NCI-H524 (cell line): ENCODE measurements around the gene PTGIS.
"Not testable (repeated sequence)": the region's sequence is repeated elsewhere in the genome, so short reads cannot be mapped to it uniquely, and the experiment has no call there.

Source experiments
- DNase-seq, 2 experiments: peaks; one replicate each; lab custom pipeline; 2025; lab: John Stamatoyannopoulos, UW

The PTGIS gene

DNA sequence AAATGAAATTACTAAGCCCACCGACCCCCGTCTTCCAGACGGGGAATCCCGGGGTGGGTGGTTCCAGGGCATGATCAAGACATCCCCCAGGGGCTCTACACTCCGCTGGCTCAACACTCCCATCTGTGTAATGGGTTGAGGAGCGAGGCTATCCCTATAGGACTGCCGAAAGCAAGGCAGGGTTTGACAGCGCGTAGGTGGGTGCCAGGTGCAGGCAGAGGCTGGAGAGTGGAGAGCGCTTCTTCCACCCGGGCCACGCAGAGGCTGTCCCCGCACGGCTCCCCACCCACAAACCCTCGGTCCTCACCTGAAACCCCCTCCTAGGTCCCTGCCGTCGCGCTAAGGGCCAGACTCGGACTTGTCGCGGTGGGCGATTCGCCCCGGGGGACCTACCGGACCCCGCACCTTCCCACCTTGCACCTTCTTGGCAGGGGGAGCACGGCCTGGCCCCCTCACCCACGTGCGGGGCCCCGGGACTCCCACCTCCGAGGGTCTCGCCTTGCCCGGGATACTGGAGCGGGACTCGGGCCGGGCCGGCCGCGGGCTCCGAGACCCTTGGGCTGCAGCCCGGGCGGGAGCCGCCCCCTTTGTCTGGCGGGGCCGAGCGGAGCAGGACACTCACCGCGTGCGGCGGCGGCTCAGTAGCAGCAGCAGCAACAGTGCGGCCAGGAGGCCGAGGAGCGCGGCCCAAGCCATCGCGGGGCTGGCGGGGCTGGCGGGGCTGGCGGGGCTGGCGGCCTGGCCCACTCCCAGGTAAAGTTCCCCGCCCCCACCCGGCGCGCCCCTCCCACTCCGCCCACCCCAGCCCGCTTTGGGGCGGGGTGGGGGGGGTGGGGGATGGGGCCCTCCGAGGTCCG is at the start of gene PTGIS:
TSS of gene PTGIS (minus strand) at position 717 of the 857 bp plus-strand sequence. CDS start at position 696, 21 bp downstream.
- DNase-seq: no peak

- DNase-seq: not testable (repeated sequence)
Observed at GRCh38 chr20:49617394-49617793, 49.5 kb upstream of the PTGIS start.

DNA sequence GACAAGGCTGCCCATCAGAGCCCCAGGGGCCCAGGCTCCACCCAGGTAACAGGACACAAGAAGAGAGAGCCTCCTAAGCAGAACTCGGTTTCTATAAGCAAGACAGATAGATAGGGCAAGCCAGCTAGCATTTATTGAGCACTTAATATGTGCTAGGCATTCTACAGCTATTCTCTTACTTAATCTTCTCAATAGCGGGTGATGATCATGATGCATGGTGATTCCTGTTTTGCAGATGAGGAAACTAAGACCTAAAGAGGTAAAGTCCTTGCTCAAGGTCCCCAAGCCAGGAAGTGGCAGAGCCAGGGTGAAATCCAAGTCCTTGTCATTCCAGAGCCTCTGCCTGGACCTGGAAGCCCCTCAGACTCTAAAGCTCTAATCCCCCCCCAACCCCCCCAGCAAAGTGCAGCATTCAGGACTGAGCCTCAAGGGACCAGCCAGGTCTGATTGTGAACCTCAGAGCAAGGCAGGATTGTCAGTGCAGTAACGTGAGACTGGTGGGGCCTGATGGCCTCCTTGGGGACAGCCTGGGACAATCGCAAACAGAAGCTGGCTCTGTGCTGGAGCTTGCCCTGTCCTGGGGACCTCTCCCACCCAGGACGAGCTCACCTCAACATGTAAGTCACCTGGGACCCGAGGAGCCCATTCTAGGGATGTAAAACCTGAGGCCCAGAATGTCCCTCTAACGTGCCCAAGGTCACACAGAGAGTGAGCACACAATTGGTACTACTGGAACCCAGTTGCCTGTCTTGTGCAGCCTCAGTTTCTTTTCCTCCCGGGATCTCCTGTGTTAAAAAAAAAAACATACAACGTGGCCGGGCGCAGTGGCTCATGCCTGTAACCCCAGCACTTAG is 48.4 kb upstream of the PTGIS start:
- DNase-seq: no peak

- no peak for DNase-seq
Observed at GRCh38 chr20:49615401-49616153, 47.6 kb upstream of the PTGIS start.

DNA sequence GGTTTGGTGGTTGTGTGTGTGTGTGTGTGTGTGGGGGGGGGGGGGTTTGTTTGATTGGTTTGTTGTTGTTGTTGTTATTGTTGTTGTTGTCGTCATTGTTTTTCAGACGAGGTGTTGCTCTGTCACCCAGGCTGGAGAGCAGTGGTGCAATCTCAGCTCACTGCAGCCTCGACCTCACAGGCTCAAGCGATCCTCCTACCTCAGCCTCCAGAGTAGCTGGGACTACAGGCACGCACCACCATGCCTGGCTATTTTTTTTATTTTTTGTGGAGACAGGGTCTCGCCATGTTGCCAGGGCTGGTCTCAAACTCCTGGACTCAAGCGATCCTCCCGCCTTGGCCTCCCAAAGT is 47.1 kb upstream of the PTGIS start:
- not testable (repeated sequence) for DNase-seq

DNA sequence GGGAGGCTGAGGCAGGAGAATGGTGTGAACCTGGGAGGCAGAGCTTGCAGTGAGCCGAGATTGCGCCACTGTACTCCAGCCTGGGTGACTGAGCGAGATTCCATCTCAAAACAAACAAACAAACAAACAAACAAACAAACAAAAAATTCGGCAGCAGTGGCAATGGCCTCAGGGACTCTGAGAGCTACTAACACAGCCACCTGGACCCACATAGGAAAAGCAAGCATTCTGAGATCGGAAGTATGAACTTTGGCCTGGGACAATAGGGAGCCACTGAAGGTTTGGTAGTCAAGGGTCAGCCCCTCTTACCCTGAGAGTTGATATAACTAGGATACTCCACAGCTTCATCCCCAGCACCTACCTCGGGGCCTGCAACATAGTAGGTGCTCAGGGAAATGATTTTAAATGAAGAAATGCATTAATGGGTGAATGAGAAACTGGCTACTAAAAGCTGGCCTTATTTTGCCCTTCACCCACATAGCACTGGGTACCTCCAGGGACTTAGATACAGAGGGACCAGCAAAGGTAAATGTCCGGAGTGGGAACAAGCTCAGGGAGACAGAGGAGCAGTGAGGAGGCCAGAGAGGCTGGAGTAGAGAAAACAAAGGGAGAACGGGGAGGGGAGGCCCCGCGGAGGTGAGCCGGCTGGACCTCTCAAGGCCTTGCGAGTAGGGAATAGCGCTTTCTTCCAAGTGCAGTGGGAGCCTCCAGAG is 46.6 kb upstream of the PTGIS start:
- DNase-seq: no peak

DNA sequence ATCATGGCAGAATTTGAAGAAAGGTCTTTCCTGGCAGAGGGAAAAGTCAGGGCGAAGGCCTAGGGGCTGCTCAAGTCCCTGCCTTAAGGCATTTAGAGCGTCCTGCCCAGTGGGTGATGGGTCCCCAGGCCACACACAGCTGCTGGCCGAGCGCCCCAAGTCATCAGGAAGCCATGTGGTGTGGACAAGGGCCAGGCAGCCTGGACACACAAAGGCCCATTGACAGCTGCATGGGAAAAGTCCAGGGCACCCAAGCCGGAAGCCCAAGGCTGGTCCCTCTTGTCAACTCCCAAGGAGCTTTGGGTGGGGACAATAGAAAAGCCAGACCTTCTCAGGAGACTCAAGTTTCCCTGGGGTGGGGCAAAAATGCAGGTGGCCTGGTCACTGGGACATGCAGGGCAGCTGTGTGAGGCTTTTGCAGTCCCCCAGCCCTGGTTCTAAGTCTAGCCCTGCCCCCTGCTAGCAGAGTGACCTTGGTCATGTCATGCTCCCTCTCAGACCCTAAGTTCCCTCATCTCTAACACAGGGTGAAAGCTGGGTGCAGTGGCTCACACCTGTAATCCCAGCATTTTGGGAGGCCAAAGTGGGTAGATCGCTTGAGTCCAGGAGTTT is 44.3 kb upstream of the PTGIS start:
- no peak for DNase-seq

- DNase-seq: peak; percentile 44 to 65
Observed at GRCh38 chr20:49611539-49612126, 43.7 kb upstream of the PTGIS start.

DNA sequence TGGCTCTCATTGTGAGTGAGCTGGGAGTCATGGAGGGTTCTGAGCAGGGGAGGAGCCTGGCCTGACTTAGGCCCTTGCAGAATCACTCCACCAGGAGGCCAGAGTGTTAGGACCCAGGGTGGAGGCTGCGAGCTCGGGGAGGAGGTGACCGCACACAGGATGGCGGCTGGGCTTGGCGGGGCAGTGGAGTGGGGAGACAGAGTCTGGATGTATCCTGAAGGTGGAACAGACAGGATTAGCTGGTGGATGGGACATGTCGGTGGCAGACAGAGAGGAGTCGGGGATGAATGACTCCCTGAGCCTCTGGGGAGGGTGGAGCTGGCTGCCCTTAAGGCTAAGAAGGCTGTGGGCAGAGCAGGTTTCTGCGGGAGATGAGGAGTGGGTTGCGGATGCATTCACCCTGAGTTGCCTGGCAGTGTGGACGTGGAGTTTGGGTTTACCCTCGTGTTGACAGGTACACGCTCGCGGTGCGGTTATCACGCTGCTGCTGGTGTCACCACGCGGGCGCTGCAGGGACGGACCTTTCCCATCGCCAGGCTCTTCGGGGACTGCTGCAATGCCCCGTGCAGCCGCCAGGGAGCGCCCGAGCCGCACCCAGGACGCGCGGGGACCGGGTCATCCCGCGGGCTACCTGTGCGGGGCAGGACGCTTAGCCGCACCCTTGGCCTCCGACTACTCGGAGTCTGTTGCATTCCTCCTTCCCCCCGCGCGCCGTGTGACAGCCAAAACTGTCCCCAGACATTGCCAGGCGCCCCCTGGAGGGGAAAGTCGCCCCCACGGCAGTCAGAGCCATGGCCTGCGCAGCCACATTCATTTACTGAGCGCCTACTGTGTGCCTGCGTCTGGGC is 43.0 kb upstream of the PTGIS start:
- DNase-seq: peak; percentile 41 to 69

DNA sequence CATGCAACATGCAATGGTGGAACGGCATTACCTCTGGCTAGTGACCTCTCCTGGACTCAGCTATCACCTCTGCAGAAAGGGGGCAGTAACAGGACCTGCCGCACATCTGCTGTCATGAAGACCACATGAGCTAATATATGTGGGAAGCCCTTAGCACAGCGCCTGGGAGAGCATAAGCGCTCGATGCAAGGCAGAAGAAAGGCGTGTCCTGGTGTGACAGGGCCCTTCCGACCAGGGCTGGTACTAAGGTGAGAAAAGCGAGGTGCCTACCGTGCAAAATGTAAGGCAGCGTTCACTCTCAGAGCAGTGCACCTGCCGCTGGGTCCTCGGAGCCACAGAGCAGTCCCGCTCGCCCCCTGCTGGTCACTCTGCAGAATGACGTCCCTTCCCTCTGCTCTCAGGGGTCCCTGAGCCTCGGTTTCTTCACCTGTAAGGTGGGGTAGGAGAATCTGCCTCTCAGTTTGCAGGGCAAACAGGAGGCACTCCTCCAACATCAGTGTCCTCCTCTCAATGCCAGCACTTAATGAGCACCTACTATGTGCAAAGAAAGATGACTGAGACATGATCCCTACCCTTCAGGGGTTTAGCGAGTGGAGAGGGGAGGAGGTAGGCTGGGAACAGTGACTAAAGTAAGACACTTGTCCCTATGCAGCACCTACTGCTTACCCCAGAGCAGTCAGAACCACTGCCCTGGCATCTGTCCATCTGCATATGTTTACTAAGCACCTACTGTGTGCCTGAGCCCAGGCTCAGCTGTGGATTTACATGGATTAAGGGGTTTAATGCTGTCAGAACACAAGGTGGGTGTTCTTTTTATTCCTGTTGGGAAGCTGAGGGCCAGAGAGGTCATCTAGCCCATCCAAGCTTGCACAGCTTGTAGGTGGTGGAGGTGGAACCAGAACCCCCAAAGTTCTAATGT is 41.1 kb upstream of the PTGIS start:
- peak; percentile 36 to 74 for DNase-seq

DNA sequence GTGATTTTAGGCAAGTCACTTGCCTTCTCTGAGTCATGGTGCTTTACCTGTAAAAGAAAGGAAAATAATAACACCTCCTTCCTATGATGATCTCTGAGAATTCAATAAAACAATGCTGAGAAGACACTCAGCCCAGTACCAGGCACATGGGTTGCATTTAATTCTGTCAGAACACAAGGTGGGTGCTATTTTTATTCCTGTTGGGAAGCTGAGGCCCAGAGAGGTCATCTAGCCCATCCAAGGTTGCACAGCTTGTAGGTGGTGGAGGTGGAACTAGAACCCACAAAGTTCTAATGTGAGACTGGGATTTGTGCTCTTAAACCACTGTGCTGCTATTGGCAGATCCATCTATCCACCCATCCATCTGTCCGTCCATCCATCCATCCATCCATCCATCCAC is 39.6 kb upstream of the PTGIS start:
- DNase-seq: no peak

GRCh38 chr20:49603209-49603627 is 35.3 kb upstream of the PTGIS start:
- peak; percentile 49 to 72 for DNase-seq

GRCh38 chr20:49602345-49603208 is 34.6 kb upstream of the PTGIS start:
- no peak for DNase-seq

DNA sequence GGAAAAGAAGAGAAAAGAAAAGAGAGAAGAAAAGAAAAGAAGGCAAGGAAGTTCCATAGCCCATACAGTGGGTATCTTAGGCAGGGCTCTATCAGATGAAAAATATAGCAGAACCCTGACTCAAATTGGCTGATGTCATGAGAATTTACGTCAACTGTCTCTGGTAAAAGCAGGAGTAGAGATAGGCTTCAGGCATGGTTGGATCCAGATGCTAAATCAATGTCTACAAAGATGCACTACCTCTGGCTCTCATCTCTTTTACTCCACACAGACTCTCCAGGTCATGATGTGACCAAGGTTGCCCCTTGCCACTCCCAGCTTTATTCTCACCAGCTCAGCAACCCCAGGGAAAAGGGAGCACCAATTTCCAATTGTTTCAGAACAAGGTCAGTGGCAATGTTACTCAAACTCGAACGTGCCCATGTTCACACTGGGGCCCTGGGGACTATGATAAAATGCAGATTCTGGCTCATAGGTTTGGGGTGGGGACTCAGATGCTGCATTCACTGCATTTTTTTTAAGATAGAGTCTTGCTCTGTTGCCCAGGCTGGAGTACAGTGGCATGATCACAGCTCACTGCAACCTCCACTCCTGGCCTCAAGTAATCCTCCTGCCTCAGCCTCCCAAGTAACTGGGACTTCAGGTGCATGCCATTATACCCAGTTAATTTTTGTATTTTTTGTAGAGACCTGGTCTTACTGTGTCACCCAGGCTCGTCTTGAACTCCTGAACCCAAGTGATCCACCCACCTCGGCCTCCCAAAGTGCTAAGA is 33.4 kb upstream of the PTGIS start:
- no peak for DNase-seq

- no peak for DNase-seq
Observed at GRCh38 chr20:49599746-49600113, 31.8 kb upstream of the PTGIS start.

DNA sequence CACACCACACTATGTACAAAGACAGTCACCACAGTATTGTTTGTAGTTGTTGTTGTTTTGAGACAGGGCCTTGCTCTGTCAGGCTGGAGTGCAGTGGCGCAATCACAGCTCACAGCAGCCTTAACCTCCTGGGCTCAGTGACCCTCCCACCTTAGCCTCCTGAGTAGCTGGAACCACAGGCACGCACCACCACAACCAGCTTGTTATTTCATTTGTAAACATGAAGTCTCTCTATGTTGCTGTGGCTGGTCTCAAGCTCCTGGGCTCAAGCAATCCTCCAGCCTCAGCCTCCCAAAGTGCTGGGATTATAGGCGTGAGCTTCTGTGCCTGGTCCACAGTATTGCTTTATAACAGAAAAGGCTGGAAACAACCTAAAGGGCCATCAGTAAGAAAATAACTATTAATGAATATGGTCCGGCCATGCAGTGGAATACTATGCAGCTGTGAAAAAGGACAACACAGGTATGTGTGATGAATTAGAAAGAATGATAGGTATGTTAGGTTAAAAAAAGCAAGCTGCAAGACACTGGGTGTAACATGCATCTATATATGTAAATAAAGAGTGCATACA is 30.0 kb upstream of the PTGIS start:
- DNase-seq: no peak
